Stimulated activated naive CD8-positive, alpha-beta T cell treated with anti-CD3 and anti-CD28 coated beads, Interleukin-15, amount 100 ng/mL, for 72 hours (primary cell): ENCODE results near the gene DHX35.
"Not testable (repeated sequence)": the region's sequence is repeated elsewhere in the genome, so short reads cannot be mapped to it uniquely, and the experiment has no call there.

ENCODE experiments used
- ATAC-seq: fragments of 150-1000 bp; cut with Tn5 transposase; 2 replicates; pipeline ENCODE4 v1.10.0; 2021; ENCODE audit warnings: mild to moderate bottlenecking, moderate library complexity
- DNase-seq, 2 donors: peaks; one replicate each; pipeline ENCODE4 v3.0.0; 2021 to 2022
- H3K27ac Mint-ChIP-seq, 2 donors: one replicate each; pipeline ENCODE4 v1.8.0; 2022; ENCODE audit warnings: mild to moderate bottlenecking in 2 of 2, mixed read lengths in 2 of 2, moderate library complexity in 2 of 2
- H3K27me3 Mint-ChIP-seq: one replicate; pipeline ENCODE4 v1.8.0; 2022; ENCODE audit warnings: mixed read lengths
- H3K4me1 Mint-ChIP-seq: one replicate; pipeline ENCODE4 v1.8.0; 2022; ENCODE audit warnings: mild to moderate bottlenecking, mixed read lengths
- H3K4me3 Mint-ChIP-seq, 2 donors: one replicate each; pipeline ENCODE4 v1.8.0; 2022; ENCODE audit warnings: mild to moderate bottlenecking in 2 of 2, mixed read lengths in 2 of 2, moderate library complexity in 1 of 2
- H3K9me3 Mint-ChIP-seq, 2 donors: one replicate each; pipeline ENCODE4 v1.8.0; 2022; ENCODE audit warnings: mixed read lengths in 2 of 2

The DHX35 gene

DNA sequence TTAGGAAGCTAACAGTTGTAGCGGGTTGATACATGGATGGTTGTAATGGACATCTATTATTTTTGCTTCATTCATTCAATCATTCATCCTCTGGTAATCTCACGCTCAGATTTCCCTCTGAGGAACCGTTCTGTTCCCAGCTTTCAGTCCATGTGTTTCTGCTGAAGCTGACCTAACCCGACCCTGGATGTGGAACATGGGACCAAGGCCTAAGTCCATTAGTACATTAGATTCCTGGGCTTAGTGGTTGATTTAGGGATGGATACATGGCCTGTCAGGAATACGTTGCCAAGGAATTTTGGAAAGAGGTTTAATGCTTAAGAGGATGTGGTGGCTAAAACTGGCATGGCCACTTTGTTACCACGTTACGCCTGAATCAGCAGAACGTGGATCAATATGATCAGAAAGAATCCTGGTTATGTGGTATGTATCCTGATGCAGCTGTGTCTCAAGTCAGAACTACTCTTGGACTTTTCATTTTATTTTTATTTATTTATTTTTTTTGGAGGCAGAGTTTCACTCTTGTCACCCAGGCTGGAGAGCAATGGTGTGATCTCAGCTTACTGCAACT is 4.1 kb upstream of the DHX35 start:
- no peak overlapping the region for H3K4me3 Mint-ChIP-seq
- H3K9me3 Mint-ChIP-seq = no peaks in the 10 kb centered on the region
- H3K27ac Mint-ChIP-seq = no peak overlapping the region
- no peak for DNase-seq
- ATAC-seq = no peak
- no peaks in the 10 kb centered on the region for H3K27me3 Mint-ChIP-seq
- H3K4me1 Mint-ChIP-seq = peaks cover 14% of the 10 kb centered on the region

DNA sequence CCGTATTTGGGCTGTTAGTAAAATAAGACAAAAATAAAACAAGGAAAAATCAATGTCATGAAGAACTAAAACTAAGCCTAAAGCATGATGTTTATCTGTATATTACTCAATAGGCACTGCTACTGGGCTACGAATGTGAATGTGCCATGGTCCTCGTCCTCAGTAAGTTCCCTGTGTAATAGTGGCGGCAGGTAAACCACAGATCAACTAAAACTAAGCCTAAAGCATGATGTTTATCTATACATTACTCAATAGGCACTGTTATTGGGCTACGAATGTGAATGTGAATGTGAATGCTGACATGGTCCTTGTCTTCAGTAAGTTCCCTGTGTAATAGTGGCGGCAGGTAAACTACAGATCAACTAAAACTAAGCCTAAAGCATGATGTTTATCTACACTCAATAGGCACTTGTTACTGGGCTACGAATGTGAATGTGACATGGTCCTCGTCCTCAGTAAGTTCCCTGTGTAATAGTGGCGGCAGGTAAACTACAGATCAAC is 1.9 kb upstream of the DHX35 start:
- not testable (repeated sequence) for H3K27ac Mint-ChIP-seq, ATAC-seq, DNase-seq, H3K9me3 Mint-ChIP-seq, H3K27me3 Mint-ChIP-seq, H3K4me3 Mint-ChIP-seq
- H3K4me1 Mint-ChIP-seq = peaks cover 25% of the 10 kb centered on the region

GRCh38 chr20:38961530-38962043 is 557 bp upstream of the DHX35 start:
- no peak for DNase-seq
- peak overlapping the region; percentile 99 for H3K27ac Mint-ChIP-seq
- peaks cover 25% of the 10 kb centered on the region for H3K4me1 Mint-ChIP-seq
- H3K4me3 Mint-ChIP-seq = peak overlapping the region; percentile 95 to 97
- no peaks in the 10 kb centered on the region for H3K9me3 Mint-ChIP-seq
- no peaks in the 10 kb centered on the region for H3K27me3 Mint-ChIP-seq
- ATAC-seq = peak; percentile 2

DNA sequence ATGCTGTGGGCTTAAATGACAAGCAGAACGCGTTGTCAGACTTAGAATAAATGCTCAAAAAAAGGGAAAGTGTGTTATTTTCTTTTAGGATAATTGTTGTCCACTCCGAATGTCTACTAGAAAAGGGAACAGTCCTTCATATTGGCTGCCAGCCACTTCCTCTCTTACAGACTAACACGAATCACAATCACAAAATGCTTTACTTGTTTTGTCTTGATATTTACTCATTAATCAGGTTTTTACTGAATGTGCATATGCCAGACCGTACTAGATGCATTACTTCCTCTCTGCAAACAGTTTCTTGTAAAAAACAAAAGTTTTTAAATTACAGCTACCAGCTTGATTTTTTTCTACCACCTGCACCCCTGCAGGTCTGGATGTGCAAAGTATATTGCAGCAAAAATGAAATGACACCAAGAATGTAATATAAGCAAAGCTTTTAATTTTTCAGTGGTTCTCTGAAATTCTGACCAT is 821 bp downstream of the DHX35 start:
- no peaks in the 10 kb centered on the region for H3K9me3 Mint-ChIP-seq
- peak overlapping the region; percentile 95 to 97 for H3K4me3 Mint-ChIP-seq
- H3K4me1 Mint-ChIP-seq = peaks cover 33% of the 10 kb centered on the region
- H3K27me3 Mint-ChIP-seq = no peaks in the 10 kb centered on the region
- H3K27ac Mint-ChIP-seq = peak overlapping the region; percentile 94 to 96
- ATAC-seq (no peak), DNase-seq (no peak)

- ATAC-seq = no peak
- no peak for DNase-seq
- Mint-ChIP-seq H3K4me3 (no peak overlapping the region), H3K9me3 (no peaks in the 10 kb centered on the region), H3K27me3 (no peaks in the 10 kb centered on the region), H3K4me1 (peaks cover 33% of the 10 kb centered on the region), H3K27ac (no peak overlapping the region)
These were observed 1.6 kb downstream of the DHX35 start for GRCh38 chr20:38963745-38964144.

- H3K27ac Mint-ChIP-seq = no peak overlapping the region
- no peak for DNase-seq
- no peaks in the 10 kb centered on the region for H3K9me3 Mint-ChIP-seq
- H3K4me3 Mint-ChIP-seq = no peak overlapping the region
- H3K4me1 Mint-ChIP-seq = peaks cover 33% of the 10 kb centered on the region
- ATAC-seq = no peak
- H3K27me3 Mint-ChIP-seq = no peaks in the 10 kb centered on the region
These were observed 3.1 kb downstream of the DHX35 start for GRCh38 chr20:38965264-38965663.

DNA sequence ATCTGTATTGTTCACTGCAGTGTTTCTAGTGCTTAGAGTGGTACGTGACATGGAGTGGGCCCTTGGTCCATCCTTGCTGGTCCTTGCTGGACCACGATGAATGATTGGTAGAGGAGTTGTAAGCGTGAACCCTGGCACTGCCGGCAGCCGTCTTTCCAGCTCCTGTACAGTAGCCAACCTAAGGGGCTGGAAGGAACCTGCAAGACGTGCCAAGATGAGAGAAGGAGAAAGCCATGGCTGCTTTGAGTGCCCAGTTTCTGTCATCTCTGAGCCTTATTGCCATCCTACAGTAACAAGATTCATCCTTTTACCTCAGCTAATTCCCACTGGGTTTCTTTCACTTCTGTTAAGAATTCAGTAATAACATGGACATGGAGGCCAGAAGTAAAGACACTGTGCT is 5.9 kb downstream of the DHX35 start:
- Mint-ChIP-seq H3K27ac (no peak overlapping the region), H3K4me1 (peaks cover 18% of the 10 kb centered on the region), H3K4me3 (no peak overlapping the region), H3K9me3 (no peaks in the 10 kb centered on the region), H3K27me3 (no peaks in the 10 kb centered on the region)
- ATAC-seq (no peak), DNase-seq (no peak)

DNA sequence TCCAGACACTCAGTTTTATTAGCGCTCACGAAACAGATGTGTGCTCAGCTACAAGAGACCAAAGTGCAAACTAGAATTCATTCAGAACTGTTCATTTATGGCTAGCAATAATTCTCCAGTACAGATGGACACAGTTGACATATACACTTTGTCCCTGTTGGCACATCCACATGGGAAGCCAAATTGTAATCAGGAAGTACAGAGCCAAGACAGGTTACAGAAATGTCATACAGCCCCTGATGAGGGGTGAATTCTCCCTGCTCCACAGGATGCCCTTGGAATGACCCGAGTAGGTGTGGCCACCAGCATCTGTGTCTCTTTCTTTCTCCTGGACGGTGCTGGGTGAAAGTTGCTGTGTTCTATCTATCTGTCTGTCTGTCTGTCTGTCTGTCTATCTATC is 7.6 kb downstream of the DHX35 start:
- Mint-ChIP-seq H3K4me1 (peaks cover 17% of the 10 kb centered on the region), H3K27ac (no peak overlapping the region), H3K9me3 (no peaks in the 10 kb centered on the region), H3K4me3 (no peak overlapping the region), H3K27me3 (no peaks in the 10 kb centered on the region)
- DNase-seq (no peak), ATAC-seq (no peak)

DNA sequence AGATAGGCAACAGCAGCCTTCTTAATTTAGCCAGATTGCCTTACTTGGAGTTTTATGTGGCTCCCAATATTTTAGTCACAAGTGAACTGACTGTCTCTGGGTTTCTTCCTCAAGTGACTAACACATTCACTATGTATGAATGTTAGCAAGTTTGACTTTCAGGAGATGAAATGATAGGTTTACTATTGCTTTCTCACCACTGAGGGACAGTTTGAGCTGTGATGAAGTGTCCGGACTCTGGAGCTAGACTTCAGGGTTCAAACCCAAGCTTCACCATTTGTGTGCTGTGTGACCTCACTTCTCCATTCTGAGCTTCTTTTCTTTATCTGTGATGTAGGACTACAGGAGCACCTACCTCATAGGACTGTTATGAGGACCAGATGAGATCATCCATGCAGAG is 8.2 kb downstream of the DHX35 start:
- no peak for DNase-seq
- no peak for ATAC-seq
- Mint-ChIP-seq H3K4me1 (peaks cover 22% of the 10 kb centered on the region), H3K9me3 (no peaks in the 10 kb centered on the region), H3K4me3 (no peak overlapping the region), H3K27me3 (no peaks in the 10 kb centered on the region), H3K27ac (no peak overlapping the region)

DNA sequence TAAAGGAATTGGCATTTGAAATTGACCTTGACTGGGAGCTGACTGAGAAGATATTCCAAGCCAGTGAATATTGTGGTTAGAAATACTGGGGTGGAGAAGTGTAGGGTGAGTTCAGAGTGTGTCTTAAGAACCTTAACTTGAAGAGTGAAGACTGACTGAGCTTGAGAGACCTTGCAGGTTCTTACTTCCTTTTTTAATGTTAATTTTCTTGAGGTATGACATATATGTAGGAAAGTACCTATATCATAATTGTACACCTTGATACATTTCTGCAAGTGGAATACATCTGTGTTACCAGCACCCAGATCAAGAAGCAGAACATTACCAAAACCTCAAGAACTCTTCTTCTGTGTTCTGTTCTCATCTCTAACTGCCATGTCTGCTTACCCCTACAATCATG is 11.0 kb downstream of the DHX35 start:
- H3K9me3 Mint-ChIP-seq = no peaks in the 10 kb centered on the region
- H3K27me3 Mint-ChIP-seq = no peaks in the 10 kb centered on the region
- H3K4me3 Mint-ChIP-seq = no peak overlapping the region
- H3K4me1 Mint-ChIP-seq = peaks cover 15% of the 10 kb centered on the region
- DNase-seq (no peak), ATAC-seq (no peak)
- H3K27ac Mint-ChIP-seq = no peak overlapping the region

DNA sequence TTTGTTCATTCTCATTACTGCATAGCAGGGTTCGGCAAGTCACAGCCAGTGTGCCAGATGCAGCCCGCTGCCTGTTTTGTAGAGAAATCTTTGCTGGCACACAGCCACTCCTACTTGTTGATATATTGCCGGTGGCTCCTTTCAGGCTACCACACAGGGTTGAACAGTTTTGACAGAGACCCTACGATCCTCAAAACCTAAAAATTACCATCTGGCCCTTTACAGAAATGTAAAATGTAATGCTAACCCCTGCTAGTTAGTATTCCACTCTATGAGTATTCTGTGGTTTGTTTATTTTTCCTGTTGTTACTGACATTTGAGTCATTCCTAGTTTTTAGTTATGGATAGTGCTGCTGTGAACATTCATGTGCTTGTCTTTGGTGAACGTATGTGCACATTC is 11.5 kb downstream of the DHX35 start:
- H3K4me1 Mint-ChIP-seq = peaks cover 15% of the 10 kb centered on the region
- no peaks in the 10 kb centered on the region for H3K9me3 Mint-ChIP-seq
- DNase-seq (no peak), ATAC-seq (no peak)
- H3K27ac Mint-ChIP-seq = peak overlapping the region in 1 of 2 donors; percentile 35
- H3K27me3 Mint-ChIP-seq = no peaks in the 10 kb centered on the region
- H3K4me3 Mint-ChIP-seq = no peak overlapping the region

- H3K4me3 Mint-ChIP-seq = no peak overlapping the region
- H3K9me3 Mint-ChIP-seq = no peaks in the 10 kb centered on the region
- peaks cover 15% of the 10 kb centered on the region for H3K4me1 Mint-ChIP-seq
- no peaks in the 10 kb centered on the region for H3K27me3 Mint-ChIP-seq
- no peak for DNase-seq
- H3K27ac Mint-ChIP-seq = no peak overlapping the region
- ATAC-seq = peak; percentile 49
These were observed 13.5 kb downstream of the DHX35 start for GRCh38 chr20:38975539-38976120.

- no peaks in the 10 kb centered on the region for H3K27me3 Mint-ChIP-seq
- peaks cover 14% of the 10 kb centered on the region for H3K4me1 Mint-ChIP-seq
- no peak overlapping the region for H3K27ac Mint-ChIP-seq
- H3K9me3 Mint-ChIP-seq = no peaks in the 10 kb centered on the region
- DNase-seq (no peak), ATAC-seq (no peak)
- H3K4me3 Mint-ChIP-seq = no peak overlapping the region
These were observed 17.3 kb downstream of the DHX35 start for GRCh38 chr20:38979434-38979833.

DNA sequence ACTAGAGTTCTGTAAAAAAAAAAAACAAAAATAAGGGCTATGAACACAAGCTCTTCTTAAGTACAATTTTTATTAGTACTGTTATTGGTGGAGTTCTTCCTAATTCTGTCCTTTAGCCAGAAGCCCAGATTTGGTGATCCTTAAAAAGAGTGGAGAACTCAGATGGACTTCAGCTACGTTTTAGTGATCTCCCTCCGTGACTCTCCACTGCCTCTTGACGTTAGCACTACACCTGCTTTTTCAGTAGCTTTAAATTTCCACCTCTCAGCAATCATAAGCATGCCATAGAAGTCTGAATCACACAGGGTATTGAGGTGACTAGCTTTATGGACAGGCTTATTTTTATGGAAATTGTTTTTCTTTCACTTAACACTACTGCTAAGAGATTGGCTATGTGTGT is 17.7 kb downstream of the DHX35 start:
- Mint-ChIP-seq H3K4me3 (no peak overlapping the region), H3K27me3 (no peaks in the 10 kb centered on the region), H3K27ac (no peak overlapping the region), H3K4me1 (peaks cover 12% of the 10 kb centered on the region), H3K9me3 (no peaks in the 10 kb centered on the region)
- DNase-seq (no peak), ATAC-seq (no peak)

DNA sequence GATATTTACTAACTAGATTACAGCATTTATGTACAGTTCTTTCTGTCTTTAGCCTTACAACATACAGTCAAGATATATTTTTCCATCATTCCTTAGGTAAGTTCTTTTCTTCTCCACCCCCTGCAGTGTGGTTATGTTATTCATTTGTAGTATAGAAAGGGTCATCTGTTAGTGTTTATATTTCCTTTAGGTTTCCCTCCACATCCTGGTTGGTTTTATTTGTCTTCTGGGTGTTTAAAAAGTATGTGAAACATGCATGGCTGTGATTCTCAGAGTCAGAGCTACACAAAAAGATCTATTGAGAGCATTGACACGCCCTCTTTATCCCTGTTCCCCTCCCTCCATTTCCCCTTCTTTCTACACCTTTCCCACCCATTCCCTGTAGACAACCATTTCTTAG is 20.1 kb downstream of the DHX35 start:
- H3K4me1 Mint-ChIP-seq = peaks cover 22% of the 10 kb centered on the region
- ATAC-seq = no peak
- no peak overlapping the region for H3K27ac Mint-ChIP-seq

DNA sequence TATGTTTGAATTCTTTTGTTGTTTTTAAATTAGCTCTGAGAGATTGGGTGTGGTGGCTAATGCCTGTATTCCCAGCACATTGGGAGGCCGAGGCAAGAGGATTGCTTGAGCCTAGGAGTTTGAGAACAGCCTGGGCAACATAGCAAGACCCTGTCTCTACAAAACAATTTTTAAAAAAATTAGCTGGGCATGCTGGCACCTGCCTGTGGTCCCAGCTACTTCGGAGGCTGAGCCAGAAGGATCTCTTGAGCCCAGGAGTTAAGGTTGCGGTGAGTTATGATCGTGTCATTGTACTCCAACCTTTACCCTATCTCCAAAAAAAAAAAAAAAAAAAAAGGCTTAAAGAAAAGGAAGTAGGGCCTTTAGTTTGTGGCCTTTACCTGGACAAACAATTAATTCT is 22.9 kb downstream of the DHX35 start:
- Mint-ChIP-seq H3K4me1 (peaks cover 32% of the 10 kb centered on the region), H3K27me3 (no peaks in the 10 kb centered on the region), H3K27ac (no peak overlapping the region), H3K4me3 (no peak overlapping the region), H3K9me3 (no peaks in the 10 kb centered on the region)
- DNase-seq (no peak), ATAC-seq (no peak)

More for the DNA sequence above, 20.1 kb downstream of the DHX35 start:
- DNase-seq = no peak
- no peaks in the 10 kb centered on the region for H3K9me3 Mint-ChIP-seq
- no peaks in the 10 kb centered on the region for H3K27me3 Mint-ChIP-seq
- H3K4me3 Mint-ChIP-seq = no peak overlapping the region
